Superior temporal gyrus (tissue), 1 donor: ENCODE results near the gene GPX4.

Source experiments
- DNase-seq: peaks from one replicate; pipeline ENCODE4 v3.0.0-alpha.2; 2016; ENCODE audit errors: extremely low spot score

GPX4 gene

DNA sequence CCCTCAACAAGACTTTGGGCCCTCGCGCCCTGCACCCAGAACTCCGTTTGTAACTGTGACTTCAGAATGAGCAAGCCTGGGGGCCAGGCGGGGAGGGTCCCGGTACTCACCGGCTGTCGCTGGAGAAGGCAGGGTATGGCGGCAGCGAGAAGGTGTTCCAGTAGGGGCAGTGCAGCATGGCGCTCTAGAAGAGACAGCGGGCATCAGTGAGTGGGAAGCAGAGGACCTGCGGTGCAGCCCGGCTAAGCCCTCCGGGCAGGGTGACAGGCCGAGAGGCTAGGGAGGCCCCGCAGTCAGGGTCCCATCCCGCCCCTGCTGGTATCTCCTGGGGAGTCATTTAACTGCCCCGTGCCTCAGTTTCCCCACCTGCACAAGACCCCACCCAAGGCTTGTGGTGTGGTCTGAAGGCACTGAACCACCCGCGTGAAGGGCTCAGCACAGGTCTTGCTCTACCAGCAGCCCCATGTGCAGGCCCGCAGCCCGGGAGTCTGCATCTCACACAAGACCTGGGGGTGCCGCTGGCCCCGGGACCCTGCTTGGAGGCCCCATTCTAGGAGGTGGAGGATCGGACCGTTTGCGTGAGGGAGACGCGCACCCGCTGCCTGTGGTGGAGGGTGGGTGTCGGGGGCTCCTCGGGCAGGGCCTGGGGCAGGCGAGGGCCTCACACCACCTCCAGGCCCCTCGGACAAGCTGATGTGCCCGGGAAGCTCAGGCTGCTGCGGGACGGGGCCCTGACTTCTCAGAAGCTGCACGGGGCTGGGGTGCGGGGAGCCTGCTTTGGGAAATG, 45.7 kb downstream of the GPX4 start:
- no peak for DNase-seq

DNA sequence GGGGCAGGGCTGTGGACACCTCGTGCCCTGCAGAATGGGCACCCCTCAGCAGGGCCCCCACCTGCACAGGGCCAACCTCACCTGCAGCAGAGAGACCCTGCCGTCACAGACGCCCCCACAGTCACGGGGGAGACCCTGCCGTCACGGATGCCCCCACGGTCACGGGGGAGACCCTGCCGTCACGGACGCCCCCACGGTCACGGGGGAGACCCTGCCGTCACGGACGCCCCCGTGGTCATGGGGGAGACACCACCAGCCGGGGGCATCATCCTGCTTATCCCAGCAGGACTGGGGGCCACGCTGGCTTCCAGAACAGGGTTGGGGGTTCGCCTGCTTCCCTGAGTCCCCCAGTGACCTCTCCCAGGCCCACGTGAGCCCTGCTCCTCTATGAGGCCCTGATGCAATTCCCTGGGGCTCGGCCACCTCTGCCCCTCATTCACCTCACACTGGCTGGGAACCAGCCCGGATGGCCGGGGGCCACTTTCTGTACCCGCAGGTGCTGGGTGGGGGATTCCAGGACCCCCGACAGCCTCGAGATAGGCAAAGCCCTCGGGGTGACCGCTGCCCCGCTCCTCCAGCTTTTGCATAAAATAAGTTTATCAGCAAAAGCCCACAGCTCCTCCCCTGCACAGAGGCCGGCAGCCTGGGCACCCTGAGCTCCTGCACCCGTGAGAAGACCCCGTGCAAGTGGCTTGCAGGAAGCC, 46.7 kb downstream of the GPX4 start:
- DNase-seq: no peak

DNA sequence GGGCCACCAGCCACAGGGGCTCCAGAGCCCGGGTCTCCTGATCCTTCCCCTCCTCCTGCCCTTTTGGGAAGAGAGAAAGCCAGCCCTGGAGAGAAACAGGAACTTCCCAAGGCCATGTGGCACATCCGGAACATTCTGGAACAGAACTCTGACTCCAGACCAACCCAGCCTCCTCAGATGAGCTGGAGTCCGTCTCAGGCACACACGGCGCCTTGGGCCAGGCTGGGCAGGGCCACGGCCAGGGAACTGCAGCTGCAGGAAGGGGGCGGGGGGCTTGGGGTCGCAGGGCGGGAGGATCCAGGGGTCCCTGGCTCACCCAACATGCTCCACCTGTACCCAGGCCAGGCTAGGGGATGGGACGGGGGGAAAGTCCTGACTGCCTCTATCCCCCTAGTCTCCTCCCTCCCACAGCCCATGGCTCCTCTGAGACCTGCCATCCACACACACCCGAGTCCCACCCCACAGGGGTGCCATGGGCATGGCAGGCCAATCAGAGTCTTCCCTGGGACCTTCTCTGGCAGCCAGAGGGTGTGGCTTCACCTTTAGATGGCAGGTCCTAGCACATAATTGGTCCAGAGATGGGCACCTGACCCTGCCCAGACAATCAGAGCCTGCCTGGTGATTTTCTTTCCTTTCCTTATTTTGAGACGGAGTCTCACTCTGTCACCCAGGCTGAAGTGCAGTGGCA, 47.4 kb downstream of the GPX4 start:
- no peak for DNase-seq

DNA sequence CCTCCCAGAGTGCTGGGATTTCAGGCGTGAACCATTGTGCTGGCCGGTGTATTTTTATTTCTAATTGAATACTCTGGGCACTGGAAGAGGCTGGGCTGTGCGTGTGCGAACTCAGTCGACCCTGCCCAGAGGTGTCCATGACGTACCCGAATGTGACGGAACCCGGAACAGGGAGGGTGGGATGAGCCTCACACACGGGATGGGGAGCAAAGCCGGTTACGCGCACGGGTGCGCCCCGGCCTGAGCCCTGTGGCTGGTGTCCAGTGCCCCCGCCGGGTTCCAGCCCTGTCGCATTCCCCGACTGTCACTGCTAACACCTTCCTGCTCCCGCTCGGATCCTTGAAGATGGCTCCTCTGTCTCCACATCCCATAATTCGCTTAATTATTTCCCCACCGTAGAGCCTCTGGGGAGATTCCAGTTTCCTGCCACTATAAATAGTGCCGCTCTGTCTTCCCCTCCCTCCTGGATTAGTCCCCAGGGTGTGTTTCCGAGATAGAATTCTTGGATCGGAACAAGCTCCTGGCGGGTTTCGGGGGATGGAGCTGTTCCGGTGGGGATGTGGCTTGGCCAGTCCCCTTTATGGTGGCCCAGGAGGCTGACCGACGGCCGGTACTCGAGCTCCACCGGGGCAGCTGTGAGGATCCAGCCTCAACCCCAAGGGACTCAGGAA, 48.3 kb downstream of the GPX4 start:
- no peak for DNase-seq

DNA sequence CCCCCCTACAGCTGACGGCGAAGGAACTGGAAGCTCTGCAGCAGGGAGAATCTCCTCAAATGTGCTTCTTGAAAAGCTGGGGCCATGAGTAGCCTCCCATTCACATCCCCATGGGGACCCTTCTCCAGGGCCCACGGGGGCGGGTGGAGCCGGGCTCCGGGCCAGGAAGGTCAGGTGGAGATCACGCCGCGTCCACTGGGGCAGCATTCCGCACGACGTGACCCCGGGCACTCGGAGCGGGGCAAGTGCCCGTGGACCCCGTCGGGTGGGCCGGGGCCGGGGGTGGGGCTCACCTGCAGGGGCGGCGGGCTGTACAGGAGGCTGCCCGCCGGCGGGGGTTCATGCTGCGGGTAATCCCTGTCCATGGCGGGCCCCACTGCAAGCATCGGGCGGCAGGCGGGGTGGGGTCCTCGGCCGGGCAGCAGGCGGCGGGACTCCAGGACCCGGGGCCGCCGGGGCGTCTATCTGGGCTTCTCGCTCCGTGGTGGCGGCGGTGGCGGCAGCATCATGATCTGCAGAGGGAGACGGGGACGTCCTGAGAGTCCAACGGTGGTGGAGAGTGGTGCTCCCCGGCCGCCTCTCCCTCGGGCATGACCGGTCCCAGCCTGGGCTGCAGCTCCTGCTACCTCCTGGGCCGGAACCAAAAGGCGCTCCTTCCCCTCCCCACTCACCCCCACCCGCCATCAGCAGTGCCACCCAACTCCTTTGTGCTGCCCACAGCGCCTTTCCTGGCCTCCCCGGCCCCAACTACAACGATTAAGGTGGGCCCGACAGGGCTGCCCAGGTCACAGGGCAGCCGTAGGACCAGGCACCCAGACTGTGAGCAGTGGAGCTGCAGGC, 50.3 kb downstream of the GPX4 start:
- no peak for DNase-seq

DNA sequence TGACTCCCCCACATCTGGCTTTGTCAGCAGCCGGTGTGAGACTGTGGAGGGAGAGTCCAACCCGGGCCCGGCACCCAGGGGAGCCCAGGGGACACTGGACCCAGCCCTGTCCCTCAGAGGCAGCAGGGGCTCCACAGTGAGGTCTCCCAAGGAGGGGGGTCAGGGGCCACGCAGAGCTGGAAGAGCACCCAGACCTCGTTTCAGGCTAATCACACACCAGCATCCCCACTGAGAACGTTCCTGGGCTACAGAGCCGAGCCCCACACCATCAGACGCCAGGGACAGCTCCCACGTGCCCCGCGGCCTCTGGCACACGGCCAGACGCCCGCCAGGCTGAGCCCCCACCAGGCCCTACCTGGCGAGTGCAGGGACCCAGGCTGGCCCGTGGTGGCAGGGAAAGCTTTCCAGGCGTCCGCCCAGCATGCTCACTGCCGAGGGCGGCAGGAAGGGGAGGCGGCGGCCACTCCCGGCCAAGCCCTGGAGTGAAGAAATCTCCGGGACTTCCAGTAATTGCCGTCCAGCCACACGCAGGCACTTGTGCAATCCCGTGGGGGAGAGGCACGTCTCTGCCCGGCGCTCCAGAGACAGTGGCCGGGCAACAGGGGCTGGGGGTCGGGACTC, 51.0 kb downstream of the GPX4 start:
- DNase-seq: no peak

DNA sequence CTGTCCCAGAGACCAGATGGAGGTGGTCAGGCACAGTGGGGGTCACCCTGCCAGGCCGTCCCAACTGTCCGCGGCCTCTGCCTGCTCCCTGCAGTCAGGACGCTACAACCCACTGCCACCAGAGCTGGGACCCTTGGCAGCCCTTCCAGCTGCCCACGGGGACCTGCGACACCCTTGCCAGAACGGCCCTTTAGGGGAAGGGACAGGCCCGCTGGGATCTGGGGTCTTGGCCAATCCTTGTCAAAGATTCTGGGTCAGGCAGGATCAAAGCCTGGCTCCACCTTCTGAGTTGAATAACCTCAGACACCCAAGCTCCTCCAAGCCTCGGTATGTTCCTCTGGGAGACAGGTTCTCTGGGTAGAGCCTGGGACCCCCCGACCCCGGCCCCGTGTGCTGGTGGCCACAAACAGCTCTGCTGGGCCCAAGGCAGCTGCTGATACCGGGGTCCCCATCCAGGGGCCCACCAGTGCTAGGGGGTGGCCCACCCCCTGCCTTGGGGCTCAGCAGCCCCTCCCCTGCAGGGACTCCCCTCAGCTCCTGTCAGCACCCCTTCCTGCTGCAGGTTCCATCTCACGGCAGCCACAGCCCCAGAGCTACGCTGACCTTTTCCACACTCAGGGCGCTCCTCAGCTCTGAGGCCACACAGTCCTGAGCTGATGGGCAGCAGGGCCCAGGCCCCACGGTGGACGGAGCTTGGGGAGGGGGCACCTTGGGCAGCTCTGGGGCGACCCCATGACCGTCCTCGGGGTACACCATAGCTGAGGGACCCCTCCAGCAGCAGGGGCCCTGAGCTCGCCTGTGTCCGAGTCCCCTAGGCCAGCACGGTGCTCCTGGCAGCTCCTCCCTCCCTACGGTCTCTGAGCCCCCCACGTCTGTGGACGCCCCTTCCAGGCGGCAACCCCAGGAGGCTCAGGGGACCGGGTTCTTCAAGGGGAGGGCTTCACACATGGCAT, 51.8 kb downstream of the GPX4 start:
- DNase-seq: no peak
